NAMALWA (cell line): ENCODE measurements around the gene SCAMP1.
A peak's percentile ranks its signal among the peaks of the same experiment; 100 is the strongest.
"Not testable (repeated sequence)": the region's sequence is repeated elsewhere in the genome, so short reads cannot be mapped to it uniquely, and the experiment has no call there.

Experiments used
- DNase-seq: peaks from one replicate; pipeline ENCODE4 v3.0.0-alpha.2; 2015; ENCODE audit warnings: low spot score

Gene SCAMP1

DNA sequence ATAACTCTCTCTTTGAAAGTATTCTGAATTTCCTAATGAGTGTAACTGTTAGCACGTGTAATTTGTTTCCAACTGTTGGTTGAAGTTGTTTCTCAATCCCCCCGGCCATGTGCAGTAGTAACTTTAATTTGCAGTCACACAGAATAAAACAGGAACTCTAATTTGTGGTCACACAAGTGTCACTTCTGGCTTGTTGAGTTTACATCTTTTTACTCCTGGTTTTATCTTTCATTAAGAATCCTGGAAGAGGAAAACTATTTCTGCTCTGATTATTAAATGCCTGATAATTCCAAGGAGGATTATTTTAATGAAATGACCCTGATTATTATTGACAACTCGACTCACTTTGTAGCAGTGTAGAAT lies 1.2 kb downstream of the SCAMP1 start:
- DNase-seq = peak; percentile 73

DNA sequence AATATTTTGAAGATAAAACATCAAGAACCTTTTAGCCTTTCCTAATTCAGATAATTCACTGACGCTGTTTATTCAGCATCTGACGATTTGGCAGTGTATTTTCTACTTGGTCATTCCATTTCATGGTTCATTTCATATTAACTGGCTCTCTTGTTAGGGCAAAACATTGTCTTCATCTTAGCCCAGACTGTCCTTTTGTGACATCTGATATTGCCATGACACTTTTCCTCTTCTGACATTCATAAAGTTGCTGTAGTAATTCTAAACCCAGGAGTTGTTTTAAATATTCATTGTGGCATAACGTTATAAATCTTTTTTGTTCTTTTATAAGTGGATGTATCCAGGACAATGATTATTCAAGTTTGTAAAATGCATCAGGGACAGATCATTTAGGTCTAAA lies 1.8 kb downstream of the SCAMP1 start:
- peak; percentile 16 for DNase-seq

DNA sequence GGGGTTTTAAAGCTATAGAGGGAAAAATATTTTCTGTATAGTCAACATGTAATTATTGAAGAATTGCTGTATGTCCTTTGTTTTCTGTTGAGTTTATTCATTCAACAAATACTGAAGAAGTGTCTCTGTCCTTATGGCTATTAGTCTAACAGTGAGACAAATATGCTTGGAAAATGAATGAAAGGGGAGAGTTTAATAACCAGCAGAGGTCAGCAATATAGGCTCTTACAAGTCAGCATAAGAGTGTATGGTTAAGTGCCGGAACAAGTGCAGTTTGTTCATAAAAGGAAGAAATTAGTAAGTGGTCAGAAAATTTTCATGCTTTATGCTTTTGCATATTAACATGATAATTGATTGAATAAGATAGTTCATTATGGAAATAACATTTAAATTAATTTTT lies 3.6 kb downstream of the SCAMP1 start:
- peak; percentile 16 for DNase-seq

DNA sequence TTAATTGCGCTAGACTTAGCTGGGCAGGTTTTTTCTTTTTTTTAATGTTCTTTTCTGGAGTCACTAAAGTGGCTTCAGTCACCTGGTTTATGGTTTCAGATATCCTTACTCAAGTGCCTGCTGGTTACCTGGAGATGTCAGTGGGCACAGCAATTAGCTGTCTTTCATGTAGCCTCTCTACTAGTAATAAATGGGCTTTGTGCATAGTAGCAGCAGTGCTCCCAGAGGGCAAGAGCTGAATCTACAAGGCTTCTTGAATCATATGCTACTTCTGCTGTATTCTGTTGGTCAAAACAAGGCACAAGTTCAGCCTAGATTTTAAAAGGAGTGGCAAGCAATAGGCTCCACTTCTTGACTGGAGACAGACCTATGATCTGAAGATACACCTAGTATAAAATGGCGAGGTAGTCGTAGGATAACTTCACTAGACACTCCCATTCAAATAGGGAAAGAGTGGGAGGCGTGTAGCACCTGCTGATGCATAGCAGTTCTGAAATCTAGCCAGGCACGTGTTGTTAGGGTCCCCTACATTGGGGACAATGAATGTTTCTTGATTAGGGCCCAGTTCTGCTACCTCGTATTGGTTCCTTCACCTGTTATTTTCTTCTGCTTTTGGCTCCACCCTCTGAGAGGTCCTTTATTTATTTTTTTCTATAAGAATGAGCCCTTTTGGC lies 7.0 kb downstream of the SCAMP1 start:
- DNase-seq = peak; percentile 61

DNA sequence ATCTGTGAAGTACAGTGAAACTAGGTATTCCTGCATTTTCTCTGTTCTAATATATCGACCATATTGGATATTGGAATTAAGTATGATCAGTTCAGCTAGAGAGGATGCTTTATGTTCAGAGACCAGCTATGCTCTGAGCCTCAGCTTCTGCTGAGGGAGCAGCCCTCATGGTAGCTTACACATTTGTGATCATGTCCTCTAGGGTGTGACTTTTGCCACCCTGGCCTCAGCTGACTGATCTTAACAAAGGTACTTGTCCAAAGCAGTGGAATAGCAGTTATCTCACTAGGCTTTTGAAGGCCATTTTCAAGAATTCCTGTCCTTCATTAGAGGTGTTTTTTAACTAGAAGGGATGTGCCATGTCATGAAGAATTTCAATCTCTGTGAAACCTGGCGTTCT lies 9.3 kb downstream of the SCAMP1 start:
- DNase-seq = no peak

DNA sequence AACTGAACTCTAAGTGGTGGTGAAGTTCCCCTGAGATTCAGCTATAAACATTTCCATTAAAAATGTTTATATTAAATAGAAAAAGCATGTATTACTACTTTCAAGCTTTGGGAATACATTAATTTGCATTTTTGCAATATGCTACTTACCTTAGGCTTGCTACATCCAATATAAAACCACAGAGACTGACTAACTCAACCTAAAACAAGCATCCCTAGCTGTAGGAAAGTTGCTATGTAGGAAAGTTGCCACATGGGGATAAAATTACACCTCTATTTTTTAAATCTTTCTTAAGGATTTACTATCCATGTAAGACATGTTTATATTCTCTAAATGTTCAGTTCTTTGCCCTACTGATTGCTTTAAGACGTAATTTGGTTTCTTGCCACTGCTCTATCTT lies 12.8 kb downstream of the SCAMP1 start:
- DNase-seq = no peak

DNA sequence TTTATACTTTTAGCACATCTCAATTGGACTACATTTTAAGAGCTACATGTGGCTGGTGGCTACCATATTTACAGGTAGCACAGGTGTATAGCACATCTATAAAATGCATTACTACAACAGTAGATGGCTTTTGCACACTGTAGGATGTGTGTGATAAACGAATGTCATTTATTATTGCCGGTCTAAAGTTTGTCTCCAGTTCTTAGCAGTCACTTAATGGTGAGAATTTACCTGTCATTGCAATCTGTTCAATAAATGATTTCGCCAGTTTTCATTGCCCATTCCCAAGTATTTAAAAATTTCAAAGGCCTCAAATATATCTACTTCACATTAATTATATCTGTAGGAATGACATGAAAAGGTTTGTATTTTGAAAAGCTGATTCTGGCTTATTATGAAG lies 15.9 kb downstream of the SCAMP1 start:
- no peak for DNase-seq

DNA sequence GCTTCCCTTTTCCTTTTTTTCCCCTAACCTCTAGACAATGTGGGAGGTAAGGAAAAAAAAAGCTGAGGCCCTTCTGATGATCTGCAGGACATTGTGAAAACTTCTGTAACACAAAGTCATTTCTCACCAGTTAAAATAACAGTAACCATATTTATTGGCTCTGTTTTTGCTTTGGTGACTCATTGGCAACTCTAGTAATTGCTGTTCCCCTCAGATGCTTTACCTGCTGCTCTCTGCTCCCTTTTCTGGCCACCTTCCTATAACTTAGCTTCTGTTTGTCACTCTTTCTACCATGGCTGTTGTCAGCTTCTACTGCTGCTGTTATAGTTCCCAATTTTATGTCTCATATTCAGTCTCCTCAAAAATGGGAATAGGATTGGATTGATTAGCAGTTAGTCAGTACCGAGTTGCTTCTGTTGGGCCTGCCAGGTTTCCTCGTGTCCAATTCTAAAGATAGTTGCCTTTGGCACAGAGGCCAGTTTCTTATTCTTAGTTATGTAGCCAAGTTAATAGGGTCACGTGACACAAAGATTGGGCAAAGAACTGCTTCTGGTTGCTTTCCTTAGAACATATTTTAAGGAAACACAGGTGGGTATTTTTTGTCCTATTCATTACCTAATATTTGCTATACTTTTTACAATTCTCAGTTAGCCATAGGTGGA lies 16.8 kb downstream of the SCAMP1 start:
- no peak for DNase-seq

DNA sequence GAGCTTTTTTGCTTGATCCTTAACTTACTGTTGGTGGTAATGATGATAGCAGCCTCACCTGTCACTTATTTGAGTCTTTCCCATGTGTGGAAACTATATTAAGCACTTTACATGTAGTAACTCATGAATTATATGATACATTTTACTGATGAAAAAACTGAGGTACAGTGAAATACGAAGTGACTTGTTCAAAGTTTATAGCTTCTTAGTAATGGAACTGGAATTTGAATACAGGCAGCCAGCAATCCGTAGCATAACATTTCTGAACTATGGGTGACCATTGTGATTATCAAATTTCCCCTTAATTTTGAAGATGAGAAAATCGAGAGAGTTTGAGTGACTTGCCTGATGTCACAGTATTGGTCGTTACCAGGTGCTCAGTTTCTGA lies 17.3 kb downstream of the SCAMP1 start:
- DNase-seq = no peak

DNA sequence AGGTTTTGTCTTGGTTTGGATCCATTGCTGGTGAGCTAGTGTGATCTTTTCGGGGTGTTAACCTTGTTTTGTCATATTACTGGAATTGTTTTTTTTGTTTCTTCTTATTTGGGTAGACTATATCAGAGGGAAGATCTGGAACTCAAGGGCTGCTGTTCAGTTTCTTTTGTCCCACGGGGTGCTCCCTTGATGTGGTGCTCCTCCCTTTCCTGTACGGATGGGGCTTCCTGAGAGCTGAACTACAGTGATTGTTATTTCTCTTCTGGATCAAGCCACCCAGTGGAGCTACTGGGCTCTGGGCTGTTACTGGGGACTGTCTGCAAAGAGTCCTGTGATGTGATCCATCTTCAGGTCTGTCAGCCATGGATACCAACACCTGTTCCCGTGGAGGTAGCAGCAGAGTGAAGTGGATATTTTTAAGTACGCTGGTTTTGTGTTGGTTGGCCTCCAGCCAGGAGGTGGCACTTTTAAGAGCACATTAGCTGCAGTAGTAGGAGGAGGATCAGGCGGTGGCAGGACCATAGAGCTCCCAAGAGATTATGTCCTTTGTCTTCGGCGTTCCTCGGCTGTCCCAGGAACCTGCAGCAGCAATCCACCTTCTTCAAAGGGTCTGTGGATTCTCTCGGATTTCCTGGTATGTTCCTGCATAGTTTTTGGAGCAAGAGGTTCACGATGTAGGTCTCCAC lies 27.2 kb downstream of the SCAMP1 start:
- DNase-seq = no peak

DNA sequence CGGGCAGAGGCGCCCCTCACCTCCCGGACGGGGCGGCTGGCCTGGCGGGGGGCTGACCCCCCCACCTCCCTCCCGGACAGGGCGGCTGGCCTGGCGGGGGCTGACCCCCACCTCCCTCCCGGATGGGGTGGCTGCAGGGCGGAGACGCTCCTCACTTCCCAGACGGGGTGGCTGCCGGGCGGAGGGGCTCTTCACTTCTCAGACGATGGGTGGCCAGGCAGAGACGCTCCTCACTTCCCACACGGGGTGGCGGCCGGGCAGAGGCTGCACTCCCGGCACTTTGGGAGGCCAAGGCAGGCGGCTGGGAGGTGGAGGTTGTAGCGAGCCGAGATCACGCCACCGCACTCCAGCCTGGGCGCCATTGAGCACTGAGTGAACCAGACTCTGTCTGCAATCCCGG lies 30.9 kb downstream of the SCAMP1 start:
- DNase-seq = not testable (repeated sequence)

DNA sequence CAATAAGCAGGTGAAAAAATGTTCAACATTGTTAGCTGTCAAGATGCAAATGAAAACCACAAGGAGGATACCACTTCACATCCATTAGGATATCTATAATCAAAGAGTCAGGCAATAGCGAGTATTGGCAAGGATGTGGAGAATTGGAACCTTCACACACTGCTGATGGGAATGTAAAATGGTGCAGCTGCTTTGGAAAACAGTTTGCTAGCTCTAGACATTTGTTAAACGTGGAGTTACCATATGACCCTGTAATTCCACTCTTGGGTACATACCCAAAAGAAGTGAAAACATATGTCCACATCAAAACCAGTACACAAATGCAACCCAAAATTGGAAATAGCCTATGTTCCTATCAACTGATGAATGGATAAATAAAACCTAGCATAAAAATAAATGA lies 37.4 kb downstream of the SCAMP1 start:
- DNase-seq = no peak

DNA sequence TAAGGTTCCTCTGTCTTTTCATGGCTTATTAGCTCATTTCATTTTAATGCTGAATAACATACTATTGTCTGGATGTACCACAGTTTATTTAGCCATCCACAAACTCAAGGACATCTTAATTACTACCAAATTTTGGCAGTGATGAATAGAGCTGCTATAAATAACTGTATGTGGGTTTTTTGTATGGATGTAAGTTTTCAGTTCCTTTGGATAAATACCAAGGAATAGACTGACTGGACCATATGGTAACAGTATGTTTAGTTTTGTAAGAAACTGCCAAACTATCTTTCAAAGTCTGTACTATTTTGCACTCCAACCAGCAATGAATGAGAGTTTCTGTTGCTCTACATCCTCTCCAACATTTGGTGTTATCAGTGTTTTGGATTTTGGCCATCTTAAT lies 38.7 kb downstream of the SCAMP1 start:
- DNase-seq = no peak

DNA sequence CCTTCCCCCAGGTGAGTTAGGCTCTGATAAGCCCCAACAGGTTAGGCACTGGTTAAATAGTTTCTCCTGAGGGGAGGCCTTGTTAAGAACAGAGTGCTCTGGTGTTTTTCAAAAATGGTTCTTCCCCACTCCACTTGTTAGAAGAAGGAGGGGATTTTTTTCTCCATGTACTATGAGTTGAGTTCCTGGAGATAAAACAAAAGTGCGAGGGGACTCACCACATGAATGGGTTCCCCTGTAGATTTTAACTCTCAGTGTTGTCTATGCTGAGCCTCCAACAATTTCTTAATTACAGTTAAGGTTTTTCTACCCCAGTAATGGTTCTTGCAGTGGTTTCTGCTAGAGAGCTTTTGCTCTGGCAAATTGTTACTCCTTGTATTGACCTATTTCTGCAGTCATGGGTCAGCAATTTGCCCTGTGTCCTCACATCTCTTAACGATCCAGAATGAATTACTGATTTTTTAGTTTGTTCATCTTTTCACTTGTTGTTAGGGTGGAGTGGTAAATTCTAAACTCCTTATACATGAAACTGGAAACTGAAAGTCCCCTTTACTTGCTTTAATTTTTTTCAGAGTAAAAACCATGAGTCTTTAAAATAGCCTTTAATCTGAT lies 44.4 kb downstream of the SCAMP1 start:
- no peak for DNase-seq

DNA sequence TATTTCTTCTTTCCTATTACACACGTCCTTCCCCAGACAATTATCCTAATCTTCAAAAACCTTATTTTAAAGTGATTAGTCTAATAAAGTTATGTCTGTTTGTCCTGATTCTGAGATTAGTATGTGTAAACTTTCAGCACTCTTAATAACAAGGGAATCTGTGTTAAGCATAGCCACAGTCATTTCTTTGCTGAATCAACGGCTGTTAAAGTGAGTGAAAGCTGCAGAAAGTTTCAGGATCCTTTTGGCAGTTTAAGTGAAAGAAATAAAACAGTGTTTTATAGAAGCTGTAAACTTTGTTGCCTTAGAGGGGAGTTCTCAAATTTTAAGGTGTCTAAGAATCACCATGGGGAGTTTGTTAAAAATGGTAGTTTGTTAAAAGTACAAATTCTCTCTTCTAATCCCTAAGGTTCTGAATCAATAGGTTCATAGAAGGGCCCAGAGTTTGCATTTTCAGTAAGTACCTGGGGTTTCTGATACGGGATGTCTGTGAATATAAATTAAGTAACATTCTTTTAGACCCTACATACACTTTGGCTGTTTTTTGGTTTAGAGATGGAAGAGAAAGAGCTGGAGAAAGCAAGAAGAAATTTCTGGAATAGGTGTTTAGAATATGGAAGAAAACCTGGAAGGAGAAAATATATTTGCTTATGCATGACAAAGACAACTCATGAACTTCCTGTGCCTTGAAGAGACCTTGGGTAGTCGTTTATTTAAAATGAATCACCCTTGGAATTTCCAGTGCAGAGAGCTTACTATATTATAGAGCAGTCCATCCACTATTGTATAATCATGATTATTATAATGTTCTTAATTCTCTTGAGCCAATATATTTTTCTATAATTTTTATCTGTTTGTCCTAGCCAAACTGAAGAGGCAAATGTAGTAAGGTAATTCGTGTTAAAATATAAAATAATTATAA lies 45.7 kb downstream of the SCAMP1 start:
- DNase-seq = no peak

DNA sequence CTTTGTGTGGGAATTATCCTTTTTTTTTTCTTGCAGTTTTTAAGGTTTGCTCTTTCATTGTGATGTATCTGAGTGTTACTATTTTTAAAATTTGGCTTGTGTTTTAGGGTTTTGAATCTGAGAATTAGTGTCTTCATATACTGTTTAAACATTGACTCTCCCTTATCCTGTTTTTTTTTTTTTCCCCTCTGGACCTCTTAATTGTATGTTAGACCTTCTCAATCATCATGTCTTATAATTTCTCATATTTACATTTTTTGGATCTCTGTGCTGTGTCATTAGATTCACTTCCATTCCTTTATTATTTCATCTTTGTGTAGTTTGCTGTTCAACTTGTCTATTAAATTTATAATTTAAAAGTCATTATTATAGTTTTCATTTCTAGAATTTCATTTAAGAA lies 47.0 kb downstream of the SCAMP1 start:
- DNase-seq = no peak

DNA sequence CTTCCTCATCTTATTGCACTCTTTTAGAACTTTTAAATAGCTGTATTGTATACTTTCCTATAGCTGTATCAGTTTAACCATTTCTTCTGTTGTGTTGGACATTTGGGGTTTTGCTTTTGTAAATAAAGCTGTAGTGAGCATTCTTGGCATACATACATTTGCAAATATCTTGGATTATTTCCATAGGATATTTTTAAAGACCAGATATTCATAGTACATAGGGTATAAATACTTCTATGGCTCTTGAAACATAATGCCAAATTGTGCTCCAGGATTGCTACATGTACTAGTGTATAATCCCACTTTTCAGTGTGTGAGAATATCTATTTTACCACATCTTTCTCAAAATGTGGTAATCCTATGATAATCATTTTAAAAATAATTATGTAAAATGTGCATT lies 51.2 kb downstream of the SCAMP1 start:
- DNase-seq = no peak

DNA sequence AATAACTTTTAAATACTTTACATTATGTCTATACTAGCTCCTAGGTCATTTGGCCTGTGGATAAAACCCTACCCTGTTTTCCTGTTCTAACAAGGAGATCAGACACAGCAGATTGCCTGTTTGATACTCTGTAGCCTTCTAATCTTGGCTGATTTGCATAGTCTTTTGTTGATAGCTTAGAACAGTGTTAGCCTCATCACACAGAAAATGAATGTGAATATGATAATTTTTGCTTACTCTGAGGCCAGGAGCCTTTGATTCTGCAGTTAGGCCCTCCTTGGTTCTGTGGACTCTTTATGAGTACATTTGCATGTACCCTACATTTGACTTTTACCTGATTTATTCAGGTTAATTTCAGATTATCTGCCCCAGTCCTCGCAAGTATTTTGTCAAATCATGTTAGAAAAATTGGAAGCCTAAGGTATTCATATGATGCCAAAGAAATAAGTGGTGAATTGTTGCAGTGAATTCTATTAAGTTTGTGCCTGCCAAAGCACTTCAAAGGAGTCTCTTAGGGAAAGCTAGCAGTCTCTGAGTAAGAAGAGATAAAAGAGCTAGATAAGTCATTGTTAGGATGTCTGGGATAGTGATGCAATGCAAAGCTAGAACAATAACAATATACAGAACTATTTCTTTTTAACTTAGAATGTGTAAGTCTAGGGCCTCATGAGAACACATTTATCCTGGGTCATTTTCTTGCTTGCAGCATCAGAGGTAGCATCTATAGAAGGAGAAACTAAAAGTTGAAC lies 56.4 kb downstream of the SCAMP1 start:
- no peak for DNase-seq

DNA sequence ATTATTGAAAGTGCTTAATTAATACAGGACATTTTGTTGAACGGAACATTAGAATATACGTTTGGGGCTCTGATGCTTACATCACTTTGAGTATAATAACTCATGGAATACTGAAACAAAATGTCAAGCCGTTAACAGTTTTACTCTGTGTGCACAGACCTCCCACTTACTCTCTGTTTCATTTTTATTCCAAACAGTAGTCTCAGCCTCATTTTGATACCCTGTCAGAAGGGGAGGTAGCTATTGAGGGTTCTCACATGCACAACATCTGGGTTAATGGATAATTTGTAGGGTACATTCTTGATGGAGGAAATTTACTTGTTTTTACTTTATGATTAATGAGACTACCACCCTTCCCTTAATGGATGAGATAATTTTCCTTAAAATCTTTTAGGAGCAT lies 59.0 kb downstream of the SCAMP1 start:
- no peak for DNase-seq

DNA sequence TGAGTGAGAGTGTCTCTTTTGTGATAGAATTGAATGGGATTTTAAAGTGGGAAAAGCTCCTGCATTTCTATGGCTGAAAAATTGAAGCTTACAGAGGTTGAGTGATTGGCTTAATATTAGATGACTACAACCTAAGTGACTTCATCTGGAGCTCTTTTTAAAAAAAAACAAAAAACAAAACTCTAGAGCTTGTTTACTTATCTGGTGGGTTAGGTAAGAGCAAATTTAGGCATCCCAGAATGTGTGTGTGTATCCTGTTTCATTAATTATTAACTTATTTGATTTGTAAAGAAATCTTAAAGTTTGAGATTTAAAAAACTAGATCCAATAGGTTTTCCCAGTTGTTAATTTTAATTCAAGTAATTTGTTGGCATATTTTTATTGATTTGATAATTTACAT lies 60.1 kb downstream of the SCAMP1 start:
- DNase-seq = no peak

DNA sequence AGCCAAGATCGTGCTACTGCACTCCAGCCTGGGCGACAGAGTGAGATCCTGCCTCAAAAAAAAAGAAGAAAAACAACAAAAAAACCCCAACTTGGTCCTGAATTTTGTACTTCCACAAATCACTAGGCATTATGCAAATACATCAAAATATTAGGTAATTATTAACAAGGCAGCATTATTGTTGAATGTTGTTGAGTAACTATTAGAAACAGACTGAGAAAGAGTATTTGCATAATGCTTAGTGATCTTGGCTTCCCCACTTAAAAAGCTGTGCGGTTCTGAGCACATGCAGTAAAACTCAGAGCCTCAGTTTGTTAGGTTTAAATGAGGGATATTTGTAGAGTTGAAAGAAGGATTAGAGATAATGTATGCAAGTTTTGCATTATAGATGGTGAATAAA lies 64.2 kb downstream of the SCAMP1 start:
- no peak for DNase-seq
